DMS 273 treated with DMSO at 0.1 percent for 48 hours (cell line): ENCODE measurements around the gene MAPK8IP3.
A peak's percentile ranks its signal among the peaks of the same experiment; 100 is the strongest.

ENCODE experiments used
- DNase-seq: peaks from one replicate; lab custom pipeline; 2025; lab: John Stamatoyannopoulos, UW

The MAPK8IP3 gene

GRCh38 chr16:1705688-1706385 is at the start of gene MAPK8IP3:
TSS of gene MAPK8IP3 (plus strand) at chr16:1706195. CDS start at chr16:1706340, 145 bp downstream.
- DNase-seq = peak; percentile 82

GRCh38 chr16:1656808-1657617 is 49.0 kb upstream of the MAPK8IP3 start:
- no peak for DNase-seq

GRCh38 chr16:1657841-1658240 is 48.2 kb upstream of the MAPK8IP3 start:
- DNase-seq = no peak

GRCh38 chr16:1659031-1659430 is 47.0 kb upstream of the MAPK8IP3 start:
- no peak for DNase-seq

- DNase-seq = no peak
These were observed 44.2 kb upstream of the MAPK8IP3 start for GRCh38 chr16:1661826-1662225.

GRCh38 chr16:1662543-1662942 is 43.5 kb upstream of the MAPK8IP3 start:
- DNase-seq = no peak

- no peak for DNase-seq
These were observed 40.2 kb upstream of the MAPK8IP3 start for GRCh38 chr16:1665829-1666228.

GRCh38 chr16:1666316-1666715 is 39.7 kb upstream of the MAPK8IP3 start:
- DNase-seq = no peak

- no peak for DNase-seq
These were observed 38.7 kb upstream of the MAPK8IP3 start for GRCh38 chr16:1667271-1667670.

- DNase-seq = no peak
These were observed 38.1 kb upstream of the MAPK8IP3 start for GRCh38 chr16:1667916-1668315.

GRCh38 chr16:1668612-1669319 is 37.2 kb upstream of the MAPK8IP3 start:
- no peak for DNase-seq

- no peak for DNase-seq
These were observed 36.3 kb upstream of the MAPK8IP3 start for GRCh38 chr16:1669698-1670097.

- DNase-seq = no peak
These were observed 35.6 kb upstream of the MAPK8IP3 start for GRCh38 chr16:1670371-1670770.

GRCh38 chr16:1670866-1671265 is 35.1 kb upstream of the MAPK8IP3 start:
- DNase-seq = no peak

- DNase-seq = no peak
These were observed 32.4 kb upstream of the MAPK8IP3 start for GRCh38 chr16:1673424-1674151.

GRCh38 chr16:1674306-1674705 is 31.7 kb upstream of the MAPK8IP3 start:
- no peak for DNase-seq

GRCh38 chr16:1674751-1675664 is 31.0 kb upstream of the MAPK8IP3 start:
- DNase-seq = no peak

- DNase-seq = no peak
These were observed 29.3 kb upstream of the MAPK8IP3 start for GRCh38 chr16:1676661-1677060.

- DNase-seq = no peak
These were observed 28.7 kb upstream of the MAPK8IP3 start for GRCh38 chr16:1677339-1677738.

- DNase-seq = peak; percentile 87
These were observed 28.0 kb upstream of the MAPK8IP3 start, which contains the start of gene JPT2 for GRCh38 chr16:1677942-1678499. TSS of gene JPT2 (plus strand) at chr16:1678279. CDS start at chr16:1678313, 34 bp downstream.
